ENCODE measurements around the gene ROR2.

GRCh38 chr9:91905237-91905650 lies 44.8 kb downstream of the ROR2 start:
- TF ChIP-seq CTCF (IDR thresholded peaks at IDR 0.05), result no peak
- TF ChIP-seq, protein P1, sequence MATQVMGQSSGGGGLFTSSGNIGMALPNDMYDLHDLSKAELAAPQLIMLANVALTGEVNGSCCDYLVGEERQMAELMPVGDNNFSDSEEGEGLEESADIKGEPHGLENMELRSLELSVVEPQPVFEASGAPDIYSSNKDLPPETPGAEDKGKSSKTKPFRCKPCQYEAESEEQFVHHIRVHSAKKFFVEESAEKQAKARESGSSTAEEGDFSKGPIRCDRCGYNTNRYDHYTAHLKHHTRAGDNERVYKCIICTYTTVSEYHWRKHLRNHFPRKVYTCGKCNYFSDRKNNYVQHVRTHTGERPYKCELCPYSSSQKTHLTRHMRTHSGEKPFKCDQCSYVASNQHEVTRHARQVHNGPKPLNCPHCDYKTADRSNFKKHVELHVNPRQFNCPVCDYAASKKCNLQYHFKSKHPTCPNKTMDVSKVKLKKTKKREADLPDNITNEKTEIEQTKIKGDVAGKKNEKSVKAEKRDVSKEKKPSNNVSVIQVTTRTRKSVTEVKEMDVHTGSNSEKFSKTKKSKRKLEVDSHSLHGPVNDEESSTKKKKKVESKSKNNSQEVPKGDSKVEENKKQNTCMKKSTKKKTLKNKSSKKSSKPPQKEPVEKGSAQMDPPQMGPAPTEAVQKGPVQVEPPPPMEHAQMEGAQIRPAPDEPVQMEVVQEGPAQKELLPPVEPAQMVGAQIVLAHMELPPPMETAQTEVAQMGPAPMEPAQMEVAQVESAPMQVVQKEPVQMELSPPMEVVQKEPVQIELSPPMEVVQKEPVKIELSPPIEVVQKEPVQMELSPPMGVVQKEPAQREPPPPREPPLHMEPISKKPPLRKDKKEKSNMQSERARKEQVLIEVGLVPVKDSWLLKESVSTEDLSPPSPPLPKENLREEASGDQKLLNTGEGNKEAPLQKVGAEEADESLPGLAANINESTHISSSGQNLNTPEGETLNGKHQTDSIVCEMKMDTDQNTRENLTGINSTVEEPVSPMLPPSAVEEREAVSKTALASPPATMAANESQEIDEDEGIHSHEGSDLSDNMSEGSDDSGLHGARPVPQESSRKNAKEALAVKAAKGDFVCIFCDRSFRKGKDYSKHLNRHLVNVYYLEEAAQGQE (IDR thresholded peaks at IDR 0.05; ENCODE audit: insufficient read depth in 1 of 2, low read depth in 2 of 2, low read length in 1 of 2), result no peak
- no peak for TF ChIP-seq TCF7L2 (IDR thresholded peaks at IDR 0.05; ENCODE audit: low read depth, low read length)
- TF ChIP-seq SIN3A (IDR thresholded peaks at IDR 0.05; ENCODE audit: borderline replicate concordance, insufficient read depth, low read depth, low read length), result no peak

Measured in Panc1 (cell line).